ENCODE measurements around the gene DRD1. TPM values are rescaled to one million over a fixed set of nuclear protein-coding genes. Genes with fewer than 3 reads are reported as not detected.

Gene DRD1
- total RNA-seq, 1 donor from 2014 or later: 0.54 TPM

DNA sequence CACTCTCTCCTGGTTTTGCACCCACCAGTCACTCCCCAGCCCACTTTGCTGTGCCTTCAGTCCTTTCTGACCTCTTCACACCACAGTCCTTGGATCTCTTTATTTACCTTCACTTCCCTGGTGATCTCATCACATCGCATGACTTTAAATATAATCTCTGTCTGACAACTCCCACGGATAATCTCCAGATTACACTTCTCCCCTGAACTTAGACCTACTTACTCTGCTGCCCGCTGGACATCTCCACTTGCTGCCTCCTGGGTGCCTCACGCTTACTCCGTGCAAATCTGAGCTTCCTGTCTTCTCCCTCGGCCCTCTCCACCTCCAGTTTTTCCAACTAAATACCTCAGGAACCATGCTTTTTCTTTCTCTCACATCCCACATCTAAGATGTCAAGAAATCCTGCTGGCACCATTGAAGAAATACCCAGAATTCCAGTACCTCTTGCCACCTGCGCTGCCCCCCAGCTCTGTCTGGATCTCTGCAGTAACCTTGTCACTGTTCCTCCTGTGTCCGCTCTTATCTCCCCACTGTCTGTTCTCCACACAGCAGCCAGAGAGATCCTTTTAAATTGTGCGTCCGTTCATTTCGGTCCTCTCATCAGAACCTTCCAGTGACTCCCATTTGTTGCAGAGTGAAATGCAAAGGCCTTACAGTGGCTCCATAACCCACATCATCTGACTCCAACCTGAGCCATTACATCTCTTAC, 43.7 kb upstream of the DRD1 start:
- H3K27ac Mint-ChIP-seq: no peak overlapping the region

DNA sequence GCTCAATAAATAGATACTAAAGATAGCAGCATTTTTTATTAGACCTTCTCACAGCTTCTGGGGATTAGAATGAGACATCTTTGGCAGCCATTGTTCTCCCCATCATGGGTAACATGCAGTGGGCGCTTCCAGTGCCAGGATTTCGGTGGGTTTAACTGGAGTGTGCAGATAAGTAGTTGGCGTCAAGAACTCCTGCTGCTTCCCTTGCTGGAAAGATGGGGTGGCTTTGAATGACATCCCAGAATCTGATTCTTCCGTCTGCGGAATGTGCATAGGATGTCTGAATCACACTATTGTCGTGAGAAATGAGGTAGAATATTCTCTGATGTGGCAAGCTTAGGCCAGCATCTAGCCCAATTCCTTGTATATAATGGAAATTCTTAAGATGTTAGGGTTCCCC, 41.6 kb upstream of the DRD1 start:
- Mint-ChIP-seq H3K27ac (no peak overlapping the region), H3K27me3 (ENCODE audit: low read depth) (no peaks in the 10 kb centered on the region), H3K36me3 (peaks cover 51% of the 10 kb centered on the region), H3K4me1 (peaks cover 22% of the 10 kb centered on the region), H3K4me3 (no peak overlapping the region), H3K9me3 (no peaks in the 10 kb centered on the region)
- no peak for DNase-seq (ENCODE audit: low spot score in 2 of 2, unreplicated experiment in 2 of 2)
- no peak for TF ChIP-seq CTCF (IDR thresholded peaks at IDR 0.05; ENCODE audit: unreplicated experiment)

More for the DNA sequence above, 43.7 kb upstream of the DRD1 start:
- Mint-ChIP-seq H3K36me3 (peaks cover 52% of the 10 kb centered on the region), H3K4me1 (peaks cover 19% of the 10 kb centered on the region), H3K9me3 (no peaks in the 10 kb centered on the region), H3K4me3 (no peak overlapping the region), H3K27me3 (ENCODE audit: low read depth) (no peaks in the 10 kb centered on the region)
- TF ChIP-seq CTCF (IDR thresholded peaks at IDR 0.05; ENCODE audit: unreplicated experiment): no peak
- DNase-seq (ENCODE audit: low spot score in 2 of 2, unreplicated experiment in 2 of 2): no peak

DNA sequence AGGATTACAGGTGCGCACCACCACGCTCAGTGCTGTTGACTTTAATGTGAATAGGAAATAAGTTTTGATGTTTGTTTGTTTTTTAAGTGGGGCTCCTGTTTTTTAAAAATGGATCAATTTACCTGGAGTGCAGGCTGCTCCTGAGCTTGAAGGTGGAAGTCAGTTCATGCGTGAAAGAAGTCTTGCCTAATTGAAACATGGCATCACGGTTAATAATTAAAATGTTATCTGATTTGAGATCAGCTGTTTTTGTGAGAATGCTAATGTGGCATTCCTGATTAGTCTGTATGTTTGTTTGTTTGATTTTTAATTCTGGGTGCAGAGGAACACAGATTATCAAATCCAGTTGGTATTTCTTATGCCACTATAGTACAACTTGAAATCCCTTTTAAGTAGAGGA, 40.8 kb upstream of the DRD1 start:
- Mint-ChIP-seq H3K27me3 (ENCODE audit: low read depth) (no peaks in the 10 kb centered on the region), H3K4me3 (no peak overlapping the region), H3K36me3 (peaks cover 53% of the 10 kb centered on the region), H3K27ac (no peak overlapping the region), H3K9me3 (no peaks in the 10 kb centered on the region), H3K4me1 (peaks cover 29% of the 10 kb centered on the region)
- no peak for TF ChIP-seq CTCF (IDR thresholded peaks at IDR 0.05; ENCODE audit: unreplicated experiment)
- no peak for DNase-seq (ENCODE audit: low spot score in 2 of 2, unreplicated experiment in 2 of 2)

DNA sequence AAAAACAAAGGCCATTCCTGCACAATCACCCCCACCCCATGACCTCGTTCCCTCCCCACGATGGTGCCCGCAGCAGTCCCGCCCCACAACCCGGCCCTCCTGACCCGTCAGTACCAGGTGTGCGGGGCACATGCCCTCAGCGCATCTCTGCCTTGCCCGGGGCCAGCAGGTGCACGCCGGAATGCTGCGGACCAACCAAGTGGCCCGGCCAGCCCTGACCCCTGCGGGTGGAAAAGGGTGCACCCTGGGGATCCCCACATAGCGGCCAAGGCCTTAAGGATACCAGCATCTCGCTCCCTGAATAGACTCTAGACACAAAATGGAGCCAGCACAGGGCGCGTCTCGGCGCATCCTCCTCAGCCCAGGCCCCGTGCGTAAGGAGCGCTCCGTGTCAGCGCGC, 40.3 kb upstream of the DRD1 start:
- Mint-ChIP-seq H3K4me3 (no peak overlapping the region), H3K27me3 (ENCODE audit: low read depth) (no peaks in the 10 kb centered on the region), H3K4me1 (peaks cover 34% of the 10 kb centered on the region), H3K36me3 (peaks cover 48% of the 10 kb centered on the region), H3K9me3 (no peaks in the 10 kb centered on the region), H3K27ac (no peak overlapping the region)
- TF ChIP-seq CTCF (IDR thresholded peaks at IDR 0.05; ENCODE audit: unreplicated experiment): no peak
- DNase-seq (ENCODE audit: low spot score in 2 of 2, unreplicated experiment in 2 of 2): no peak

- TF ChIP-seq CTCF (IDR thresholded peaks at IDR 0.05; ENCODE audit: unreplicated experiment): no peak
- H3K4me3 Mint-ChIP-seq: no peak overlapping the region
- no peaks in the 10 kb centered on the region for H3K9me3 Mint-ChIP-seq
- DNase-seq (ENCODE audit: low spot score in 2 of 2, unreplicated experiment in 2 of 2): no peak
- no peaks in the 10 kb centered on the region for H3K27me3 Mint-ChIP-seq (ENCODE audit: low read depth)
- H3K36me3 Mint-ChIP-seq: peaks cover 39% of the 10 kb centered on the region
- no peak overlapping the region for H3K27ac Mint-ChIP-seq
- H3K4me1 Mint-ChIP-seq: peaks cover 38% of the 10 kb centered on the region
Measured at GRCh38 chr5:175483337-175483736, 39.4 kb upstream of the DRD1 start.

All from mesothelial cell of epicardium (in vitro differentiated cells).